HCT116 (cell line): ENCODE data around the gene MTX2. TPM values are rescaled to one million over a fixed set of nuclear protein-coding genes. Genes with fewer than 3 reads are reported as not detected.

Source experiments
- ATAC-seq: fragments of 200-7000 bp; cut with Tn5 transposase; 2 replicates; pipeline ENCODE4 v1.9.1; 2020; ENCODE audit warnings: mild to moderate bottlenecking, moderate library complexity
- BruUV-seq: library from RNA; stranded (reverse); fragments of 400-500 nt; replicated peaks from 2 replicates; lab custom pipeline; 2021; lab: Mats Ljungman, UMichigan
- CTCF ChIA-PET: fragments of 300-600 bp; sonication (Branson Sonifier 250); formaldehyde crosslinking; loops from one replicate; lab custom pipeline; 2021; ENCODE audit warnings: antibody characterized with exemption; lab: Charles Lee
- POLR2A ChIA-PET: fragments of 300-600, 350-600 bp; sonication (Branson Sonifier 250); formaldehyde crosslinking; loops from one replicate; lab custom pipeline; 2021; ENCODE audit warnings: antibody characterized with exemption; lab: Charles Lee
- RAD21 ChIA-PET, 2 experiments: fragments of 300-600 bp; sonication (Branson Sonifier 250); formaldehyde crosslinking; loops; one replicate each; lab custom pipeline; 2023; ENCODE audit warnings: low total read pairs in 2 of 2; ENCODE audit not compliant: uncharacterized antibody in 2 of 2, unreplicated experiment in 2 of 2, low non-redundant PET in 1 of 2; lab: Charles Lee
- DNase-seq: peaks from one replicate; pipeline ENCODE4 v3.0.0-alpha.2; 2010; ENCODE audit warnings: low read depth, low spot score
- H2AFZ ChIP-seq: fragments of 200-600 bp; shearing (Covaris generic), sonication (generic); 2 replicates; pipeline ENCODE4 v1.6.1; 2017; ENCODE audit warnings: low read depth, mixed run types, mixed read lengths, antibody characterized with exemption, low read length; ENCODE audit not compliant: poor library complexity, severe bottlenecking
- H3K27ac ChIP-seq: 2 replicates; pipeline ENCODE4 v1.5.1; 2012; ENCODE audit warnings: low read depth, low read length
- H3K27me3 ChIP-seq: fragments of 200-600 bp; sonication (generic); 2 replicates; pipeline ENCODE4 v1.6.1; 2016; ENCODE audit warnings: mixed run types, low read length, mixed read lengths; ENCODE audit not compliant: insufficient read depth
- H3K36me3 ChIP-seq, 2 experiments: fragments of 200-500 bp in 1 of 2; fragments of 200-600 bp in 1 of 2; sonication (Bioruptor generic) in 1 of 2; sonication (generic) in 1 of 2; 2 replicates each; pipeline versions ENCODE4 v1.5.1 to v1.6.1; 2014 to 2016; ENCODE audit warnings: low read length in 2 of 2, inconsistent platforms in 1 of 2, mixed read lengths in 1 of 2, mixed run types in 1 of 2; ENCODE audit not compliant: insufficient read depth in 2 of 2, control insufficient read depth in 1 of 2
- H3K4me1 ChIP-seq, 2 experiments: fragments of 200-600 bp in 1 of 2; sonication (generic) in 1 of 2; 2 replicates each; pipeline versions ENCODE4 v1.5.1 to v1.6.1; 2012 to 2017; ENCODE audit warnings: low read length in 2 of 2, inconsistent platforms in 1 of 2, mild to moderate bottlenecking in 1 of 2, mixed read lengths in 1 of 2, mixed run types in 1 of 2, moderate library complexity in 1 of 2; ENCODE audit not compliant: insufficient read depth in 2 of 2, control insufficient read depth in 1 of 2
- H3K4me2 ChIP-seq: fragments of 200-600 bp; sonication (generic); 2 replicates; pipeline ENCODE4 v1.6.1; 2017; ENCODE audit warnings: mixed run types, low read length, mixed read lengths
- H3K4me3 ChIP-seq, 2 experiments: fragments of 200-600 bp in 1 of 2; sonication (generic) in 1 of 2; replicated peaks in 1 of 2; 2 replicates each; pipeline ENCODE4 v1.5.1; 2011 to 2016; ENCODE audit warnings: low read length in 2 of 2, control low read depth in 1 of 2, low read depth in 1 of 2, mild to moderate bottlenecking in 1 of 2, mixed read lengths in 1 of 2, mixed run types in 1 of 2
- H3K79me2 ChIP-seq: fragments of 200-600 bp; sonication (generic); 2 replicates; pipeline ENCODE4 v1.6.1; 2017; ENCODE audit warnings: mild to moderate bottlenecking, mixed run types, low read length, moderate library complexity, mixed read lengths; ENCODE audit not compliant: insufficient read depth
- H3K9ac ChIP-seq: fragments of 200-600 bp; sonication (generic); 2 replicates; pipeline ENCODE4 v1.6.1; 2016; ENCODE audit warnings: low read length, mixed read lengths
- H3K9me2 ChIP-seq: fragments of 200-600 bp; sonication (generic), shearing (Covaris generic); 2 replicates; pipeline ENCODE4 v1.6.1; 2017; ENCODE audit warnings: mixed run types, mild to moderate bottlenecking, moderate library complexity; ENCODE audit not compliant: insufficient read depth
- H3K9me3 ChIP-seq, 2 experiments: fragments of 200-500 bp in 1 of 2; fragments of 200-600 bp in 1 of 2; sonication (Bioruptor generic) in 1 of 2; sonication (generic) in 1 of 2; 2 replicates each; pipeline ENCODE4 v1.6.1; 2014 to 2017; ENCODE audit warnings: low read length in 2 of 2, mixed read lengths in 2 of 2, inconsistent platforms in 1 of 2, low read depth in 1 of 2, mild to moderate bottlenecking in 1 of 2, mixed run types in 1 of 2, moderate library complexity in 1 of 2; ENCODE audit not compliant: control insufficient read depth in 1 of 2, insufficient read depth in 1 of 2
- H4K20me1 ChIP-seq: fragments of 200-600 bp; sonication (generic), shearing (Covaris generic); 2 replicates; pipeline ENCODE4 v1.6.1; 2017; ENCODE audit warnings: mixed run types, mild to moderate bottlenecking, moderate library complexity; ENCODE audit not compliant: insufficient read depth
- ATF3 ChIP-seq: IDR thresholded peaks from 2 replicates; pipeline ENCODE4 v1.6.1; 2012
- CBX3 ChIP-seq: IDR thresholded peaks from 2 replicates; pipeline ENCODE4 v1.6.1; 2012; ENCODE audit warnings: low read depth
- EGR1 ChIP-seq: IDR thresholded peaks from 2 replicates; pipeline ENCODE4 v1.6.1; 2012; ENCODE audit warnings: low read depth
- ELF1 ChIP-seq: IDR thresholded peaks from 2 replicates; pipeline ENCODE4 v1.6.1; 2012; ENCODE audit warnings: low read depth, borderline replicate concordance
- EZH2 ChIP-seq: fragments of 200-600 bp; sonication (generic); IDR thresholded peaks from 2 replicates; pipeline ENCODE4 v1.6.1; 2017; ENCODE audit warnings: antibody characterized with exemption, mixed run types
- FOSL1 ChIP-seq: IDR thresholded peaks from 2 replicates; pipeline ENCODE4 v1.6.1; 2012; ENCODE audit warnings: low read depth
- JUND ChIP-seq: IDR thresholded peaks from 2 replicates; pipeline ENCODE4 v1.6.1; 2012
- MAX ChIP-seq: IDR thresholded peaks from 2 replicates; pipeline ENCODE4 v1.6.1; 2012
- POLR2A ChIP-seq: IDR thresholded peaks from 2 replicates; pipeline ENCODE4 v1.7.0; 2011; ENCODE audit warnings: borderline replicate concordance; ENCODE audit not compliant: insufficient read depth, insufficient read length; ENCODE audit errors: extremely low read depth
- POLR2AphosphoS5 ChIP-seq: IDR thresholded peaks from 2 replicates; pipeline ENCODE4 v1.6.1; 2011; ENCODE audit warnings: mild to moderate bottlenecking, low read depth, low read length, moderate library complexity
- RAD21 ChIP-seq: IDR thresholded peaks from 2 replicates; pipeline ENCODE4 v1.6.1; 2012; ENCODE audit warnings: low read depth, mild to moderate bottlenecking
- SIN3A ChIP-seq: IDR thresholded peaks from 2 replicates; pipeline ENCODE4 v1.6.1; 2012; ENCODE audit warnings: low read depth
- SP1 ChIP-seq: IDR thresholded peaks from 2 replicates; pipeline ENCODE4 v1.6.1; 2012; ENCODE audit warnings: low read depth
- SRF ChIP-seq: IDR thresholded peaks from 2 replicates; pipeline ENCODE4 v1.6.1; 2012; ENCODE audit warnings: low read depth
- YY1 ChIP-seq: IDR thresholded peaks from 2 replicates; pipeline ENCODE4 v1.6.1; 2011; ENCODE audit warnings: low read length, low read depth, moderate library complexity, mild to moderate bottlenecking; ENCODE audit not compliant: insufficient replicate concordance; ENCODE audit errors: extremely low read depth
- ZFX ChIP-seq: fragments of 450-650 bp; IDR thresholded peaks from 2 replicates; pipeline ENCODE4 v1.6.1; 2017
- intact Hi-C: fragments of 100-400 bp; cut with micrococcal nuclease; formaldehyde crosslinking; loops from 2 replicates; pipeline ENCODE4 v1.10.0; 2022
- total RNA-seq: library from RNA; stranded (reverse); gene quantifications from one replicate; pipeline ENCODE4 v1.2.1, GENCODE V29; 2021; ENCODE audit not compliant: unreplicated experiment
- TF ChIP-seq, protein P1 (sequence below): IDR thresholded peaks from 2 replicates; pipeline ENCODE4 v1.6.1; 2012; ENCODE audit warnings: low read depth
- TF ChIP-seq, protein P2 (sequence below), 3 experiments: fragments of 200-600 bp in 1 of 3; sonication (generic) in 1 of 3; IDR thresholded peaks in 2 of 3; conservative IDR thresholded peaks in 1 of 3; 2 replicates each; pipeline ENCODE4 v1.5.1; 2012 to 2017; ENCODE audit warnings: low read depth in 2 of 3, low read length in 2 of 3, antibody characterized with exemption in 1 of 3, borderline replicate concordance in 1 of 3, control low read depth in 1 of 3, mild to moderate bottlenecking in 1 of 3, mixed read lengths in 1 of 3, mixed run types in 1 of 3, moderate library complexity in 1 of 3; ENCODE audit not compliant: insufficient read depth in 1 of 3

The MTX2 gene
- total RNA-seq, 1 experiment from 2014 or later: 38.9 TPM

DNA sequence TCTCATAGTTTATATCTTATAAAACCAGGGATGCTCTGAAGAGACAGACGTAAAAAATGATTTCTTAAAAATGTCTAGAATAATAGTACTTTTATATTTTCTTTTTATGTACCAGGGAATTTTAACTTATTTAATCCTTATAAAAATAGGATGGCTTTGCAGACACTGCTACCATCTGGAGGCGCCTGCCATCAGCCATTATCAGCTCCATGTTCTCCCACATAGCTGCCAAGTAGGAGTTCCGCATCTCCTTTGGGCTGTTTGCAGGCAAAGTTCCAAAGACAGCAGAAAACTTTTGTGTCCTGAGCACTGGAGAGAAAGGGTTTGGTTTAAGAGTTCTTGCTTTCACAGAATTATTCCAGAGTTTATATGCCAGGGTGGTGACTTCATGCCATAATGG lies 69.2 kb downstream of the MTX2 start:
- H4K20me1 ChIP-seq: no peaks in the 10 kb centered on the region
- RAD21 ChIA-PET: no interaction called here
- H3K9me3 ChIP-seq: no peaks in the 10 kb centered on the region
- no peaks in the 10 kb centered on the region; a peak in 2 of 4 replicates for H3K36me3 ChIP-seq
- ATAC-seq (no peak), DNase-seq (no peak)
- peaks cover 3% of the 10 kb centered on the region; the same call in 1 of the 2 replicates for H3K9me2 ChIP-seq
- H3K4me1 ChIP-seq: no peaks in the 10 kb centered on the region
- H3K27me3 ChIP-seq: no peaks in the 10 kb centered on the region
- no peak overlapping the region for H3K9ac ChIP-seq
- no peaks in the 10 kb centered on the region for H3K79me2 ChIP-seq
- CTCF ChIA-PET: no interaction called here
- H3K4me3 ChIP-seq: no peak overlapping the region
- TF ChIP-seq YY1 (no peak), SRF (no peak), SP1 (no peak), EZH2 (no peak), POLR2AphosphoS5 (no peak), MAX (no peak), FOSL1 (no peak), SIN3A (no peak), EGR1 (no peak), POLR2A (no peak), CBX3 (no peak), JUND (no peak), ATF3 (no peak), RAD21 (no peak), ELF1 (no peak), ZFX (no peak)
- TF ChIP-seq, protein P1, sequence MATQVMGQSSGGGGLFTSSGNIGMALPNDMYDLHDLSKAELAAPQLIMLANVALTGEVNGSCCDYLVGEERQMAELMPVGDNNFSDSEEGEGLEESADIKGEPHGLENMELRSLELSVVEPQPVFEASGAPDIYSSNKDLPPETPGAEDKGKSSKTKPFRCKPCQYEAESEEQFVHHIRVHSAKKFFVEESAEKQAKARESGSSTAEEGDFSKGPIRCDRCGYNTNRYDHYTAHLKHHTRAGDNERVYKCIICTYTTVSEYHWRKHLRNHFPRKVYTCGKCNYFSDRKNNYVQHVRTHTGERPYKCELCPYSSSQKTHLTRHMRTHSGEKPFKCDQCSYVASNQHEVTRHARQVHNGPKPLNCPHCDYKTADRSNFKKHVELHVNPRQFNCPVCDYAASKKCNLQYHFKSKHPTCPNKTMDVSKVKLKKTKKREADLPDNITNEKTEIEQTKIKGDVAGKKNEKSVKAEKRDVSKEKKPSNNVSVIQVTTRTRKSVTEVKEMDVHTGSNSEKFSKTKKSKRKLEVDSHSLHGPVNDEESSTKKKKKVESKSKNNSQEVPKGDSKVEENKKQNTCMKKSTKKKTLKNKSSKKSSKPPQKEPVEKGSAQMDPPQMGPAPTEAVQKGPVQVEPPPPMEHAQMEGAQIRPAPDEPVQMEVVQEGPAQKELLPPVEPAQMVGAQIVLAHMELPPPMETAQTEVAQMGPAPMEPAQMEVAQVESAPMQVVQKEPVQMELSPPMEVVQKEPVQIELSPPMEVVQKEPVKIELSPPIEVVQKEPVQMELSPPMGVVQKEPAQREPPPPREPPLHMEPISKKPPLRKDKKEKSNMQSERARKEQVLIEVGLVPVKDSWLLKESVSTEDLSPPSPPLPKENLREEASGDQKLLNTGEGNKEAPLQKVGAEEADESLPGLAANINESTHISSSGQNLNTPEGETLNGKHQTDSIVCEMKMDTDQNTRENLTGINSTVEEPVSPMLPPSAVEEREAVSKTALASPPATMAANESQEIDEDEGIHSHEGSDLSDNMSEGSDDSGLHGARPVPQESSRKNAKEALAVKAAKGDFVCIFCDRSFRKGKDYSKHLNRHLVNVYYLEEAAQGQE: no peak
- TF ChIP-seq, protein P2, sequence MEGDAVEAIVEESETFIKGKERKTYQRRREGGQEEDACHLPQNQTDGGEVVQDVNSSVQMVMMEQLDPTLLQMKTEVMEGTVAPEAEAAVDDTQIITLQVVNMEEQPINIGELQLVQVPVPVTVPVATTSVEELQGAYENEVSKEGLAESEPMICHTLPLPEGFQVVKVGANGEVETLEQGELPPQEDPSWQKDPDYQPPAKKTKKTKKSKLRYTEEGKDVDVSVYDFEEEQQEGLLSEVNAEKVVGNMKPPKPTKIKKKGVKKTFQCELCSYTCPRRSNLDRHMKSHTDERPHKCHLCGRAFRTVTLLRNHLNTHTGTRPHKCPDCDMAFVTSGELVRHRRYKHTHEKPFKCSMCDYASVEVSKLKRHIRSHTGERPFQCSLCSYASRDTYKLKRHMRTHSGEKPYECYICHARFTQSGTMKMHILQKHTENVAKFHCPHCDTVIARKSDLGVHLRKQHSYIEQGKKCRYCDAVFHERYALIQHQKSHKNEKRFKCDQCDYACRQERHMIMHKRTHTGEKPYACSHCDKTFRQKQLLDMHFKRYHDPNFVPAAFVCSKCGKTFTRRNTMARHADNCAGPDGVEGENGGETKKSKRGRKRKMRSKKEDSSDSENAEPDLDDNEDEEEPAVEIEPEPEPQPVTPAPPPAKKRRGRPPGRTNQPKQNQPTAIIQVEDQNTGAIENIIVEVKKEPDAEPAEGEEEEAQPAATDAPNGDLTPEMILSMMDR (IDR thresholded peaks at IDR 0.05 in 2 of 3, conservative IDR thresholded peaks at IDR 0.05 in 1 of 3; ENCODE audit: borderline replicate concordance in 1 of 3, insufficient read depth in 1 of 3, low read depth in 2 of 3, low read length in 2 of 3): no peak
- intact Hi-C loops: no loop called here
- H3K27ac ChIP-seq: no peak overlapping the region
- no TSS peak for BruUV-seq
- H3K4me2 ChIP-seq: no peak overlapping the region
- POLR2A ChIA-PET: no interaction called here
- H2AFZ ChIP-seq: no peak overlapping the region
